Measurements from ENCODE around the gene GAS7.
A peak's percentile ranks its signal among the peaks of the same experiment; 100 is the strongest.

Gene GAS7

DNA sequence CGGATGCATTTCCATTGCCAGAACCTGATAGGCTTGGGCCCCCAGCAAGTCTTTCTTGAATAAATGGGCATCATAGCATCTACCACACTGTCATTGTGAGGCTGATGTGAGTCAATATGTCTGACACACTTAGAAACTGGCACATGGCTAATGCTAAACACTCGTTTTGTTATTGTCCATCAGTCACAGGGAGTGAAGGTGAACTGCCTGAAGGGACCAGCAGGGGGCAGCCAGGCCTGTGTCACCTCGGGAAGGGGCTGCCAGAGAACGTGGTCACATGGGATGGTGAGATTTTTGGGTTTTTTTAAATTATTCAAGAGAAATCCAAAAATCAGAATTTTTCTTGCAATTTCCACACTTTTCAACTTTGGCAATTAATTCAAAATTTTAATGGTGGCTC lies 292.5 kb downstream of the GAS7 start:
- DNase-seq = peak; percentile 54

DNA sequence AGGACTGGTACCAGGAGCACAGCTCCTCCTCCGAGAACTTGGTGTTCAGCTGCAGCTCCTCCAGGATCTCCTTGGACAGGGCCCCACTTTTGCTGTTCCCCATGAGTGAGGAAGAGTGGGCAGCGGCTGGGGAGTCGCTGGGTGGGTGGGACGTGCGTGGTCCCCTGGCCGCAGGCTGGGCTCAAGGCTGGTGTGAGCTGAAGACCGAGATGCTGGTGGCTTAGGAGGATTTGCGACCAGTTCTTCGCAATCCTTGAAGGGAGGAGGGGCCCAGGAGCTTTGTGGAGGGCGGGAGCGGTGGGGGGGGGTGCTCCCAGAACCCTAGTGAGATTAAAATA lies 293.4 kb downstream of the GAS7 start, which contains the start of gene RCVRN:
Gene RCVRN (minus strand): TSS at position 194 of the 338 bp plus-strand sequence. CDS start 91 bp downstream, at position 103.
- DNase-seq = no peak

DNA sequence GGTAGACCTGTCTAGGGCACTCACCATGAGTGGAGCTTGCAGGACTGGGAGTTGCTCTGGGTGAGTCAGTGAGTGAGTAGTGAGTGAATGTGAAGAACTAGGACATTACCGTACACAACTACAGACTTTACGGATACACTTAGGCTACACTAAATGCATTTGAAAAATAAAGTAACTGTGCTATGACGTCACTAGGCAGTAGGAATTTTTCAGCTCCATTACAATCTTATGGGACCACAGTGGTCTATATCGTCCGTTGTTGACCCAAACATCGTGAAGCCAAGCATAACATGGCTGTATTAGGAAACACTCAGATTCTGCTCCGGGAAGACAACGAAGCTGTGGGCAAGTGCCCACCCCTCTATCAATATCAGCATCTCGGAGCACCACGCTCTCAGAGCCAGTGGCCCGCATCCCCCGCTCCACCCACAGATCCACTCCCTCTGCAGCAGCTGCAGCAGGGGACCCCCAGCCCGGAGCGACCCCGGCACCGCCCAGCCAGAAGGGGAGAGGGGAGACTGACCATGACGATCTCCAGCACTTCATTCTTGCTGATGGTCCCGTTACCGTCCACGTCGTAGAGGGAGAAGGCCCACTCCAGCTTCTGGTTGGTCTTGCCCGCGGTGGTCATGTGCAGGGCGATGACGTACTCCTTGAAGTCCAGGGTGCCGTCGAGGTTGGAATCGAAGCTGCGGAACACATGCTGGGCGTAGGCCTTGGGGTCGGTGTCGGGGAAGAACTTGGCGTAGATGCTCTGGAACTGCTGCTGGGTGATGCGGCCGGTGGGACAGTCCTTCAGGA lies 293.9 kb downstream of the GAS7 start:
- no peak for DNase-seq

DNA sequence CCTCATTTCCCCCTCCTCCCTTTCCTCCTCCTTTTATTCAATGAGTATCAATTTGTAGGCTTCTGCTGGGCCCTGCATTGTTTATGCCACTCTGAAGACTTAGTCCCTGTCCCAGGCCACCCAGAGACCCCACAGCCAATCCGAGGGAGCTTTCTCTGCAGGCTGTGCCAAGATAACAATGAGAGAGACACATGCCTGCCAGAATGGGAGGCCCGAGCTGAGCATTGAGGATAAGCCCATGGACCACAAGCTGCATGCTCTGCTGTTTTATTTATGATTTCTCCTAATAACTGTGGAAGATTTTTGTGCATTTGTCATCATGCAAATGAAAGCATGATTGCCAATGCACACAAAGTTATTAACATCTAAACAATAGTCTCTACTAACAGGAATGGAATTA lies 296.3 kb downstream of the GAS7 start:
- no peak for DNase-seq

DNA sequence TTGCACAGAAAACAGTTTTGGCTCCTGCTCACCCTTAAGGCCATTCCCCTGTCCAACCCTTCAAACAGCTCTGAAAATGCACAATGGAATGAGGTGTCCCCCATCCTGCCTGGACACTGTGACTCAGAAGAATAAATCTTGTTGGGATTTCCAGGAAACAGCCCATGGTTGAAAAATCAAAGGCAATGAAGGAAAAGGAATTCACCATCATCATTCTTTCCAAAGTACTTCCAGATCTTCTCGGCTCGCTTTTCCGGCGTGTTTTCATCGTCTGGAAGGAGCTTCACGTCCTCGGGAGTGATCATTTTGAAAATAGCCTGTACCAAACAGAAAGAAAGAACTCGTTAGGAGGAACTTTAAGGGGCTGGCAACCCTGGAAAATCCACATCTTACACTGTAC lies 297.6 kb downstream of the GAS7 start:
- DNase-seq = no peak

DNA sequence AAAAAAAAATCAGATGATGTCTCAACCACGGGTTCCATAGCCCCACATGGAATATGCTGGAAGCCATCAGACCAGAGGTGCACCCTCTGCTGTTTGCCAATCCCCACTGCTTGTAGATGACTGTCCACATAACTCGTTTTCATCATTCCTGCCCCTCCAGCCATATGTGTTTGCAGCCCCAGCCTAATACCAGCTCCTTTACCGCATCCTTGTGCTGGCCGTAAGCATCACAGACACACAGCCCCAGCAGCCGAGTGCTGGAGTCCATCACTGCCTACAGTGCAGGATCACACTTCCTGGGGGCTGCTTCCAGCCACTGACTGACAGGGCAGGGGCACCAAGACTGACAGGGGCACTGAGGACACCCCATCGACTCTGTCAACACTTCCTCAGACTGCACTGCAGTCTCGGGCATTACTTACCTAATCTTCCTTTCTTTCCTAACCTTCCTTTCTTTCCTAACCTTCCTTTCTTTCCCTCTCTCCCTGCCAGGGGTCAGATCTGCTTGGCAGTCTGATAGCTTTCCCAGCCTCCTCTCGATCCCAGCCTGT lies 298.3 kb downstream of the GAS7 start:
- no peak for DNase-seq

DNA sequence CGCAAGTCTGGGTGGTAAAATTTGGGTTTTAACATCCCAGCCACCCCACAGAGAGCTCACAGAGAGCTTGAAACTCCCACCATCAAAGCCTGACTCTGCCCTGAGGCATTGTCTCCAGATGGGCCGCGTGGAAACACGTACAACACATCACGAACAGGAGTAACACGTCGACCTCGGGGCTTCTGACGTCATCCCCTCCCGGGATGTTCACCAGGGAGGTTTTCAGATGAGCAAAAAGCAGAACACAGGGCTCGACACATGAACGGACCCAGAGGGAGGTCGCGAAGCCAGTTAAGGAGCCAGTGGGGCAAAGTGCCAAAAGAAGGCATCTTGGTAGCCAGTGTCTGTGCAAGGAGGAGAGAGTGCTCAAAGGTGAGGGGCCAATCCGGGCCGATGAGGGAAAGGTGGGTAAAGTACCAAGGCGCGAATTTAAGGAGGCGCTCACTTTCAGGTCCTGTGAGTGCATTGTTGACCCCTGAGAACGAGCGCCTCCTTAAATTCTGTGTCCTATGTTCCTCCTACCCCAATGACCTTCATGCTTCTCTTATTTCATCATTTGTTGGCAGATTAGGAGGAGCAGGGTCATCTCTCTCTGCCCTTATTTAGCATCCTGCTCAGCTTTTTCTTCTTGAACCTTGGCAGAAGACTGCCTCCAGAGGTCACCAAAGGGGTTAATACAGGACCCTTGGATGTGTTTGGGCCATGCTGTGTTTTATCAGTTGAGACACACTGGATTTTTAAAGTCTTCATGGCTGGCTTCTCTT lies 298.9 kb downstream of the GAS7 start:
- no peak for DNase-seq

DNA sequence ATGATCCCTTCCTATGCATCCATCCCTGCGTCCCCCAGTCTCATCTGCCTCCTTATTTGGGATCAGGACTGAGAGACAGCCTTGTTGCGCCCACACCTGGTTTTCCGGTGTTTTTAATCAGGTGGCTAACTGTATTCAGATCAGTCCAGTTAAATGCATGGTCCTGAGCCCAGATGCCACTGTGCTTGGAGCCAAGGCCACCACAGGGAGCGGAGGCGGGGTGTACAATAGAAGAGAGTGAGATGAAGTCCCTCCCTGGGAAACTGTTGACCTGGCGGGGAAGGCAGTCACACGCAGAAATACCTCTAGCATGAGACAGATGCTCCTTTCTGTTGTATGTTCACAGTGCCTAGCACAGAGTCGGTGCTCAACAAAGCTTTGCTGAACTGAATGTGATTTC lies 299.6 kb downstream of the GAS7 start:
- no peak for DNase-seq

DNA sequence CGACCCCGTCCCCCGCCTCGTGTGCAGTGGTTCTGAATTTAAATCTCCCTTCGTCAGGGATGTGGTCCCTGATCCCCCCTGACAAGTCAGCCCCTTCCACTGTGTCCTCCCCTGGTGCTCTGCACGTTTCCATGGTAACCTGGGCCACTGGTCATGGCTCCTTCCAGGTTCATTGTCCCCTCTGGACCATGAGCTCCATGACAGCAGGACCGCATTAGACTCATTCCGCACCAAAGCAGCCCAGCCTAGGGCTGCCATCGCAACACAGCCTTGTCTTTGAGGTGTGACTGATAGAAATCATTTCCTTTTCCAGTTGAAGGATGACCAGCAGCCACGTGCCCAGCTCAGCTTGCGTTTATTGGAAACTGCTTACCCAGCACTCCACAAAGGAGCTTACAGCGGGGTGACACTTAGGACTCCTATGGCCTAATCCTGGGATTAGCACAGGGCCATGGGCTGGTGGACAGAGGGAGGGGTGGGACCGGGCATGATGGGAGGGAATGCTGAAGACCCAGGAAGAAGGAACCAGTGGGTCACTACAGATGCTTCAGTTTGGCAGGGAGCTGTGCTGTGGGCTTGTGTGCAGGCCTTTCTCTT lies 300.9 kb downstream of the GAS7 start:
- no peak for DNase-seq

DNA sequence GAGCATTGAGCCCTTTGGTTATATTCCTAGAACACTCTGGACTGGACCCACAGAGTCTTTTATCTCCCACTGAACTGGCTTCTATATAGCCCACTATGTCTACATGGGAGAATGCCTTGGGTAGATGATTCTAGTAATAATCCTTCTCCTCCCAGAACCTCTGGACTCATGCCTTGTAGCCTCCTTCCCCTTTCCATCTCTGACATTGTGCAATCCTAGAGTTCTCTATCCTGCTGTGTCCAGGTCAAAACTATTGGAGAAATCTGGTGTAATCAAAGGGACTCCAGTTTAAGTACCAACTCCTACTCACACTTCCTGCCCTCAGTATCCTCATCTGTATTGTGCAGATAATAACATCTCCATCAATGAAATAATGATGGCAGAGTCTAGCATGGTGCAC lies 302.5 kb downstream of the GAS7 start:
- no peak for DNase-seq

DNA sequence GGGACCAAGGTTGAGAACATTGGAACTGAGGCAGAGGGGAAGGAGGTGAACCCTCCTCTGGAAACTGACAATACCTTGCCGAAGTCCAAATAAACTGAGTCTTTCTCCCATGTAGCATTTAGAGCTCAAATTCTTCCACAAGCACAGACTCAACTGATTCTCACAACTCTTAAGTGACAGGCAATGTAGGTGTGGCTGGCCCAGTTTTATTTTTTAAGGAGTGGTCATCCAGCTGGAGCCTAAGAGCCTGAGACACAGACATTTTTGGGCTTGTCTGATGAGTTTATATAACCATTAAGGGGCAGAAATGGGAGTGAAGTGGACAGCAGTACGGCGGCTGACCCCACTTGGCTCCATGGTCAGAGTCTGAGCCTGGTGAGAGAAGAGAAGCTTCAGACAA lies 304.2 kb downstream of the GAS7 start:
- DNase-seq = no peak

DNA sequence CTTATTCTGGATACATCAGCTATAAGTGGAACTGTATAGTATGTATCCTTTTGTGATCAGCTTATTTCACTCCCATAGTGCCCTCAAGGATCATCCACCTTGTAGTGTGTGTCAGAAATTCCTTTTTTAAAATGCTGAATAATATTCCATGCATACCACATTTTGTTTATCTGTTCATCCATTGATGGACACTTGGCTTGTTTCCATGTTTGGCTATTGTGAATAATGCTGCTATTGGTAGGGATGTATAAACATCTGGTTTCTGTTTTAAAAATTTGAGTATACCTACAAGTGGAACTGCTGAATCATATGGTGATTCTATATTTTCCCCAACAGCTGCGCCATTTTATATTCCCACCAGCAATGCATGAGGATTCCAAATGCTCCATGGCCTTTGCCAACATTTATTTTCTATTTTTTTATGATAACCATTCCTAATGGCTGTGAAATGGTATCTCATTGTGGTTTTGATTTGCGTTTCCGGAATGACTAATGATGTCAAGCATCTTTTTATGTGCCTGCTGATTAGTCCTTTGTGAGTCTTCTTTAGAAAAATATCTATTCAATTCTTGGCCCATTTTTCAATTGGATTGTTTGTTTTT lies 304.9 kb downstream of the GAS7 start:
- no peak for DNase-seq

DNA sequence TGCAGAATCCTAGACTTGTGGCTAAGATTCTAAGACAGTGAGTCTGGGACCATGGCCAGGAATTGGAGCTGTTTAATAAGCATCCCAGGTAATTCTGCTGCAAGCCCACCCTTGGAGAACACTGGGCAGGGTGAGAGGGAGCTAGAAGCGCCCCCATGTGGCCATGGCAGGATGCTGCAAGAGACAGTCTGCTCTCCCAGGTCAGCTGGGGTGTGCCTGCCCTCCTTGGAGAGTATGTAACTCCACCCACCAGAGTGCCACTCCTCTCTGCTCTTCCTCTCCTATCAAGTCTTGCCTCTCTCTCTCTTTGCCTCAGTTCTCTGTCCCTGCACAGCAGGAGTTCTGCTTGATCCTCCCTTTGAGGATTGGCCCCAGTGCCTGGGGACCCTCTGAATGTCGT lies 308.3 kb downstream of the GAS7 start:
- peak; percentile 66 for DNase-seq

DNA sequence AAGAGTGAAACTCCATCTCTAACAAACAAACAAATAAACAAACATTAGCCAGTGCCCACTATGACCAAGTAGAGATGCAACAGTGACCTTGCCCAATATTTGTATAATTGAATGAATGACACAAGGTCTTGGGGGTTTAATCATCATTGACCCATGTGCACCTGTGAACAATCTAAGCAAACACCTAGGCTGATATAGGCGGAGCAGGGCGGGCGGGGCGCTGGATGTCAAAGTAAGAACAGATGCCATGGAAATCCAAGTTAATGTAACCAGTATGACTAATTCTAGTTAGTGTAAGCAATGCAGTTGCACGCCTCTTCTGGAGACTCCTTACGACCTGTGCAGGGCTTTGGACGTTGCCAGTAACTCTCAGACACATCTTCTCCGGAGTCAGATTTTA lies 310.9 kb downstream of the GAS7 start:
- no peak for DNase-seq

DNA sequence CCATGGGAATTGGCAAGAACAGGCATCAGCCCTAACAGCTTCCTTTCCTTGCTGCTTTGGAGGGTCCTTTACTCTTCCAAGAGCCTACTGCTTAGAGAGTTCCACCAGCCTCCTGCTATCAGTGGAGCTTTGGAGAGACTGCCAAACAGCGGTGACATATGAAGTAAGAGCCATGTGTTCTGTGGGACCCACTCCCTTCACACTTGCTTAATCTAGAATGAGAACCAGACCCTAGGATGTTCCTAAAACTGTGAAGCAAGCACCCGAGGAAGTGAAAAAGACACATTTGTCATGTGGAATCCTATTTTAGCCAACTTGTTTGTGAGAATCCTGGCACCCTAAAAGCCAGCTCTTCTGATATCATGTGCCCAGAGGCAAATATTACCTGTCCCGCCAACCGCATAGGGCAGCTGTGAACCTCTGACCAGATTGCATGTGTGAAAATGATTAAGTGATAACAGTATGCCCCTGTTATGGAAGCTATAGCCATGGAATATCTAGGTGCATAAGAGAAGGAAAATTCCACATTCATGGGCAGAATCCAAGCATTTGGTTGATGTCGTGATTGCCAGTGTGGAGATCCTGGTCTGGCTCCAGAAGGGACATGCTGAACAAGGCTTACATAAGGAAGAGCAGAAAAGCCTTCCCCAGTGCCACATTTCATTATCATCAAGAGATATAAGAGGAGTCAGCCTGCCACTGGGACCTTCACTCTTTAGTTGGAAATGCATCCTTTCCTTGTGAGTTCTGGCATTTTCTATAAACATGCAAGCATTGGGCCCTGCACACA lies 312.1 kb downstream of the GAS7 start:
- DNase-seq = no peak

DNA sequence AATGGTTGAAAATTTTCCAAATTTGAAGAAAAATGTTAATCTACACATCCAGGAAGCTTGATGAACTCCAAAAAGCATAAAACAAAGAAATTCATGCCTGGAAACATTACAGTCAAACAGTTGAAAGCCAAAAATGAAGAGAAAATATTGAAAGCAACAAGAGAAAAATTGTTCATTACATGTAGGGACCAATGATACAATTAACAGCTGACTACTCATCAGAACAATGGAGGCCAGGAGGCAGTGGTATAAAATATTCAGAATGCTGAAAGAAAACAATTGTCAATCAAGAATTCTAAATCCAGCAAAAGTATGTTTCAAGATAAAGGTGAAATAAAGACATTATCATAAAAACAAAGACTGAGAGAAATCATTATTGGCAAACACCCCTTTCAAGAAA lies 315.0 kb downstream of the GAS7 start:
- DNase-seq = no peak

DNA sequence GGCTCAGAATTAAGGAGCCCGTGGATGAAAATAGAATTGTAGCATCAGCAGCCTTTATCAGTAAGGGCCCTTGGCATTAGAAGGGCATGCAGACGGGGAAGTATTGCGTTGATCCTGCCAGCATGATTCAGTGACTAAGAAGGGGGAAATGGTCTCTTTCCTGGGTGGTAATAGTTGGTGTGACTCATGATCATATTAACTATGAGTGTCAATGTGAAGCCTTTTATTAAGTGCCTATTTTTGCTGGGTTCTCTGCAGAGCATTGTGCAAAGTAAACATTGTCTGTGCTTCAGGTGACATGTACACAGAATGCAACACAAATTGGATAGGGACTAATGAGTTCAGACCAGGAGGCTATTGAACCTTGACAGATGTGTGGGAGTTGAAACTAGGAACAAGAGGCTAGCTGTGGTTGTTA lies 317.8 kb downstream of the GAS7 start:
- no peak for DNase-seq

DNA sequence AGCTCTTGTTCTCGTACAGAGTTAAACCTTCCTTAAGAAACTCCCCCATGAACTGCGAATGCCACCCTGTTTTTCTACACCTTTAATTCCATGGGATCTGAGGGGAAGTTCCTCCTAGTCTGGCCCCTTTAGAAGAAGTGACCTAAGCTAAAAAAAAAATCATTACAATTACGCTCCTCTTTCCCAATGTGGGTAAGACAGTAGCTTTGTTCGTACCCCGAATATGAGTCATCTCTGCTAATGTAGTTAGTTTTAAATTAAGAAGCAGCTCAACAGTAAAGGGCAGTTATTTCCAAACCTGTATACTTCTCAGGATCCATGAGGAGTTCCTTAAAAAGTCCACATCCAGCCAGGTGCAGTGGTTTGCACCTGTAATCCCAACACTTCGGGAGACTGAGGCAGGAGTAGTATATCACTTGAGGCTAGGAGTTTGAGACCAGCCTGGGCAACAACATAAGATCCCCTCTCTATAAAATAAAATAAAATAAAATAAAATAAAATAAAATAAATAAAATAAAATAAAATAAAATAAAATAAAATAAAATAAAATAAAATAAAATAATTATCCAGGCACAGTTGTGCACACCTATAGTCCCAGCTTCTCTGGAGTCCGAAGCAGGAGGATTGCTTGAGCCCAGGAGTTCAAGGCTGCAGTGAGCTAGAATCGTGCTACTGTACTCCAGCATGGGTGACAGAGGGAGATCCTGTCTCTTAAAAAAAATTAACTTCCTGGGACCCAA lies 319.4 kb downstream of the GAS7 start:
- DNase-seq = no peak

DNA sequence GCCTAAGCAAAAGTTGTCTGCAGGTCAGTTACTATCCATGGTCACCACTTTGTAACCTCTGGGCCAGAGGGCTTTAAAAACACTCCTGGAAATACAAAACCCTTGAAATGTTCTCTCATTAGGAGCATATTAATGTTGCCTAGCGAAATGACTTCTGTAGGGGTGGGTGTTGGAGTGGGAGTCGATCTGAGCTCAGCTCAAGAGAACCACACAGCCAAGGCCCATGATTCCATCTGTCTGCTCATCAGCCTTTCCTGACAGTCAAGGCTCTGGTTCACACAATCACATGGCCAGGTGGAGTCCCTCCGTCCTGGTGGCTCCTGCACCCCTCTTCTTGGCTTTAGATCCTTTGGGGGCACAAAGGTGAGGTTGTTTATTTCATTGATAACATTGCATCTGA lies 320.1 kb downstream of the GAS7 start:
- no peak for DNase-seq

DNA sequence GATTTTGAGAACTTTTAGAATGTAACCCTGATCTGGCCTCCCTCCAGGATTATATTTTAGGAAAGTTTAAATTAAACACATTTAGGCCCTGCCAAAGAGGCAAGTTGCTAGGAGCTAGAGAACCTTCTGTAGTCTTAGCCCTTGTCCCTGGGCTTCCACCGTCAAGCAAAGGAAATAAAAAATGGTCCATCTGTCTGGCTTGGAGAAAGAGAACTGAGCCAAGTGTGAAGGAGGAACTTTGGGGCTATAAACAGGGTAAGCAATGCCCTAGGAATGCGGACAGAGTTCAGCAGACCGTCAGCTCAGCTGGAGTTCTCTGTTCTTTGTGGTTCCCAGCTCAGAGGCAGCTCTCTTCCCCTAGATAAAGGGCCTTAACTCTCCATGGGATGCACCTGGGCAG lies 323.0 kb downstream of the GAS7 start:
- DNase-seq = no peak

DNA sequence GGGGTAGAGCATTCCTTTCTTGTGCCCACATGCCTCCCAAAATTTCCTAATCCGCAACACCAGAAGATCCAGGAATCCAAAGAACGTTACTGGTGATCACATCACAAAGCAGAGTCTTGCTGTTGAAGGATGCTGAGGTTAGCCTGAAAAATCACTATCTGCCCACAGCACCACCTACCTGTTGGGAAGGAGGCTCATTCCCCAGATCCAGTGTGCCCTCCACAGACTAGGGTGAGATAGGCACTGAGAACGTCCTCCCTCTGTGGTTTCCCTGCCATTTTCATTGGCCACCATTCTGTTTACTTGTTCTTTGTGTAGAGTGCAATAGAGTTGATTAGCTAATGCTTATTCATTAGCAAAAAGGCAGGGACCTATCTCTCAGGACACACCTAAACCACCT lies 323.7 kb downstream of the GAS7 start:
- DNase-seq = no peak

DNA sequence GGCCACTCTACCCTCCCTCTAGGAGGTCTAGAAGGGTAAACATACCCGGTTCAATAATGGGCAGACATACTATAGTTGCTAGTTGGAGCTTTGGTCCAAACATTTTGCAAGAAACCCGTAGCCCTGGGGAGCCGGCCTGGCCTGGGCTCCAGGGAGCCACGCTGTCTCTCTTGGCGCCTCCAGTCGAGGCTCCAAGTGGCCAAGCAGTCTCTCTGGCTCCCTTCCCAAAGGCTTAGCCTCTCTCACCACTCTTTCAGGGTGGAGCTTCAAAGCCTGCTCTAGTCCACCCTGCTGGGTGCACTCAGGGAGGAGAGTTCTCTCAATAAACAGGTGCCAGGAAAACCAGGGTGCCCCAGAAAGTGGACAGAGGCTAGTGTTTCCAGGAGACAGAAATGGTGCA lies 325.6 kb downstream of the GAS7 start:
- DNase-seq = no peak

Data from hematopoietic multipotent progenitor cell treated with erythropoietin and hydrocortisone succinate and interleukin-3 and kit ligand, for 4 days (in vitro differentiated cells).